Large intestine (tissue), 12 donors: Measurements from ENCODE around the gene SLC6A14. TPM values are rescaled to one million over a fixed set of nuclear protein-coding genes. Genes with fewer than 3 reads are reported as not detected.

Experiments
- DNase-seq, 2 donors: peaks; one replicate each; pipeline versions ENCODE4 v3.0.0 to v3.0.0-alpha.2; 2013
- H3K27ac ChIP-seq: one replicate; pipeline ENCODE4 v1.5.1; 2013; ENCODE audit warnings: low read length
- H3K27me3 ChIP-seq: 2 replicates; pipeline ENCODE4 v1.6.1; 2013; ENCODE audit warnings: low read length; ENCODE audit not compliant: control insufficient read depth, insufficient read depth
- H3K36me3 ChIP-seq: 2 replicates; pipeline ENCODE4 v1.6.1; 2013; ENCODE audit warnings: low read length; ENCODE audit not compliant: control insufficient read depth, insufficient read depth
- H3K4me1 ChIP-seq: one replicate; pipeline ENCODE4 v1.6.1; 2013; ENCODE audit warnings: low read length; ENCODE audit not compliant: control insufficient read depth, insufficient read depth
- H3K4me3 ChIP-seq: one replicate; pipeline ENCODE4 v1.5.1; 2013; ENCODE audit warnings: low read length
- H3K9me3 ChIP-seq: one replicate; pipeline ENCODE4 v1.6.1; 2013; ENCODE audit warnings: mild to moderate bottlenecking, low read depth, low read length, moderate library complexity; ENCODE audit not compliant: control insufficient read depth
- WGBS: methylation state at CpG from one replicate; pipeline ENCODE4 v1.1.5; 2013; ENCODE audit warnings: low lambda C conversion rate; ENCODE audit not compliant: insufficient coverage; 5-methylcytosine and 5-hydroxymethylcytosine counted together
- long read RNA-seq, 11 donors: transcript quantifications; one replicate each; lab custom pipeline, GENCODE V29; 2026
- polyA plus RNA-seq: library from polyadenylated mRNA; unstranded; fragments of 120-200 nt; gene quantifications from one replicate; pipeline ENCODE4 v1.2.1, GENCODE V29; 2013

SLC6A14 gene
- 1.1 TPM for polyA plus RNA-seq
- long read RNA-seq, donor 1 = 0 reads
- long read RNA-seq, donor 2 = 0 reads
- long read RNA-seq, donor 3 = 0 reads
- long read RNA-seq, donor 4 = 0 reads
- long read RNA-seq, donor 5 = 0 reads
- long read RNA-seq, donor 6 = 0 reads
- long read RNA-seq, donor 7 = 0 reads
- long read RNA-seq, donor 8 = 0 reads
- long read RNA-seq, donor 9 = 0 reads
- long read RNA-seq, donor 10 = 0 reads
- long read RNA-seq, donor 11 = 0 reads

- DNase-seq = peak in 1 of 2 donors; percentile 56
- H3K27ac ChIP-seq = no peak within 1 kb of the TSS
- H3K4me1 ChIP-seq = no peaks in the 10 kb centered on the region
- no CpG with 5 or more reads among the region's 9 CpGs for WGBS
- H3K9me3 ChIP-seq = no peaks in the 10 kb centered on the region
- no peaks in the 10 kb centered on the region for H3K27me3 ChIP-seq
- no peaks in the 10 kb centered on the region for H3K36me3 ChIP-seq
- H3K4me3 ChIP-seq = no peak within 1 kb of the TSS
These were observed at the start of gene SLC6A14 for GRCh38 chrX:116436358-116436816. Gene SLC6A14 (plus strand): TSS chrX:116436606. CDS start chrX:116436710, 104 bp downstream.

GRCh38 chrX:116395752-116396151 lies 40.7 kb upstream of the SLC6A14 start:
- DNase-seq = no peak
- Histone ChIP-seq H3K36me3 (no peaks in the 10 kb centered on the region), H3K4me1 (no peaks in the 10 kb centered on the region), H3K27ac (no peak overlapping the region), H3K9me3 (no peaks in the 10 kb centered on the region), H3K27me3 (no peaks in the 10 kb centered on the region), H3K4me3 (no peak overlapping the region)
- WGBS = no CpG with 5 or more reads among the region's 7 CpGs

GRCh38 chrX:116399681-116400080 lies 36.7 kb upstream of the SLC6A14 start:
- Histone ChIP-seq H3K27me3 (no peaks in the 10 kb centered on the region), H3K4me1 (no peaks in the 10 kb centered on the region), H3K9me3 (no peaks in the 10 kb centered on the region), H3K4me3 (no peak overlapping the region), H3K36me3 (no peaks in the 10 kb centered on the region), H3K27ac (no peak overlapping the region)
- DNase-seq = no peak

- DNase-seq = peak; percentile 10 to 61
- no CpG with 5 or more reads among the region's 2 CpGs for WGBS
These were observed 27.2 kb upstream of the SLC6A14 start for GRCh38 chrX:116409219-116409618.

GRCh38 chrX:116413273-116413672 lies 23.1 kb upstream of the SLC6A14 start:
- Histone ChIP-seq H3K4me3 (no peak overlapping the region), H3K4me1 (no peaks in the 10 kb centered on the region), H3K9me3 (no peaks in the 10 kb centered on the region), H3K36me3 (no peaks in the 10 kb centered on the region), H3K27ac (no peak overlapping the region), H3K27me3 (no peaks in the 10 kb centered on the region)
- WGBS = no CpG with 5 or more reads among the region's 1 CpG
- no peak for DNase-seq

More at GRCh38 chrX:116409219-116409618, 27.2 kb upstream of the SLC6A14 start:
- Histone ChIP-seq H3K36me3 (no peaks in the 10 kb centered on the region), H3K27me3 (no peaks in the 10 kb centered on the region), H3K4me1 (no peaks in the 10 kb centered on the region), H3K27ac (no peak overlapping the region), H3K9me3 (no peaks in the 10 kb centered on the region), H3K4me3 (no peak overlapping the region)

GRCh38 chrX:116417214-116417613 lies 19.2 kb upstream of the SLC6A14 start:
- no peaks in the 10 kb centered on the region for H3K27me3 ChIP-seq
- no peaks in the 10 kb centered on the region for H3K4me1 ChIP-seq
- no peak for DNase-seq
- no CpG with 5 or more reads among the region's 1 CpG for WGBS
- H3K4me3 ChIP-seq = no peak overlapping the region
- no peaks in the 10 kb centered on the region for H3K9me3 ChIP-seq
- no peak overlapping the region for H3K27ac ChIP-seq
- H3K36me3 ChIP-seq = no peaks in the 10 kb centered on the region

- no CpG with 5 or more reads among the region's 4 CpGs for WGBS
- Histone ChIP-seq H3K27me3 (no peaks in the 10 kb centered on the region), H3K36me3 (no peaks in the 10 kb centered on the region), H3K4me1 (no peaks in the 10 kb centered on the region), H3K9me3 (no peaks in the 10 kb centered on the region), H3K27ac (no peak overlapping the region), H3K4me3 (no peak overlapping the region)
- no peak for DNase-seq
These were observed 18.4 kb upstream of the SLC6A14 start for GRCh38 chrX:116417968-116418367.

GRCh38 chrX:116427978-116428377 lies 8.4 kb upstream of the SLC6A14 start:
- no peaks in the 10 kb centered on the region for H3K4me1 ChIP-seq
- H3K36me3 ChIP-seq = no peaks in the 10 kb centered on the region
- no peaks in the 10 kb centered on the region for H3K9me3 ChIP-seq
- DNase-seq = no peak
- no peak overlapping the region for H3K4me3 ChIP-seq
- no peaks in the 10 kb centered on the region for H3K27me3 ChIP-seq
- no CpG with 5 or more reads among the region's 3 CpGs for WGBS
- H3K27ac ChIP-seq = no peak overlapping the region

GRCh38 chrX:116435597-116435996 lies 809 bp upstream of the SLC6A14 start:
- H3K4me3 ChIP-seq = no peak overlapping the region
- no peak for DNase-seq
- H3K36me3 ChIP-seq = no peaks in the 10 kb centered on the region
- no peaks in the 10 kb centered on the region for H3K9me3 ChIP-seq
- no peak overlapping the region for H3K27ac ChIP-seq
- no peaks in the 10 kb centered on the region for H3K27me3 ChIP-seq
- H3K4me1 ChIP-seq = no peaks in the 10 kb centered on the region

GRCh38 chrX:116449156-116449555 lies 12.8 kb downstream of the SLC6A14 start:
- Histone ChIP-seq H3K4me3 (no peak overlapping the region), H3K27ac (no peak overlapping the region), H3K4me1 (no peaks in the 10 kb centered on the region), H3K9me3 (no peaks in the 10 kb centered on the region), H3K27me3 (no peaks in the 10 kb centered on the region), H3K36me3 (no peaks in the 10 kb centered on the region)
- no CpG with 5 or more reads among the region's 2 CpGs for WGBS
- no peak for DNase-seq

- no peaks in the 10 kb centered on the region for H3K36me3 ChIP-seq
- no peaks in the 10 kb centered on the region for H3K4me1 ChIP-seq
- H3K9me3 ChIP-seq = no peaks in the 10 kb centered on the region
- DNase-seq = no peak
- no peak within 1 kb of the TSS for H3K27ac ChIP-seq
- no peak within 1 kb of the TSS for H3K4me3 ChIP-seq
- H3K27me3 ChIP-seq = no peaks in the 10 kb centered on the region
- WGBS = no CpG with 5 or more reads among the region's 18 CpGs
These were observed 26.4 kb downstream of the SLC6A14 start, which contains the start of gene CT83 for GRCh38 chrX:116462822-116463221. Gene CT83 (minus strand): TSS chrX:116462976. CDS start chrX:116462856, 120 bp downstream.
